Panc1 (cell line): Measurements from ENCODE around the gene COMMD8. TPM values are rescaled to one million over a fixed set of nuclear protein-coding genes. Genes with fewer than 3 reads are reported as not detected.

Source experiments
- ATAC-seq: fragments of 200-7000 bp; cut with Tn5 transposase; 2 replicates; pipeline ENCODE4 v1.9.1; 2020; ENCODE audit warnings: mild to moderate bottlenecking, moderate library complexity
- BruUV-seq: library from RNA; stranded (reverse); fragments of 400-500 nt; replicated peaks from 2 replicates; lab custom pipeline; 2021; lab: Mats Ljungman, UMichigan
- CTCF ChIA-PET: fragments of 300-600 bp; sonication (Branson Sonifier 250); formaldehyde crosslinking; loops from one replicate; lab custom pipeline; 2022; ENCODE audit warnings: antibody characterized with exemption; lab: Charles Lee
- POLR2A ChIA-PET: fragments of 300-600 bp; sonication (Branson Sonifier 250); formaldehyde crosslinking; loops from one replicate; lab custom pipeline; 2022; ENCODE audit warnings: antibody characterized with exemption; lab: Charles Lee
- DNase-seq: peaks from one replicate; pipeline ENCODE4 v3.0.0-alpha.2; 2010; ENCODE audit warnings: low read depth, low spot score
- H3K27ac ChIP-seq: 2 replicates; pipeline ENCODE4 v1.5.1; 2011; ENCODE audit warnings: mild to moderate bottlenecking, low read length, inconsistent platforms
- H3K27me3 ChIP-seq: fragments of 200-500 bp; sonication (Bioruptor generic); 2 replicates; pipeline ENCODE4 v1.6.0; 2014; ENCODE audit warnings: low read length, inconsistent platforms; ENCODE audit not compliant: control insufficient read depth, insufficient read depth
- H3K36me3 ChIP-seq: fragments of 200-500 bp; sonication (Bioruptor generic); 2 replicates; pipeline ENCODE4 v1.5.1; 2014; ENCODE audit warnings: inconsistent platforms, mild to moderate bottlenecking, low read length, moderate library complexity; ENCODE audit not compliant: control insufficient read depth, insufficient read depth
- H3K4me1 ChIP-seq: 2 replicates; pipeline ENCODE4 v1.5.1; 2011; ENCODE audit warnings: inconsistent platforms, mild to moderate bottlenecking, low read length, moderate library complexity; ENCODE audit not compliant: control insufficient read depth, insufficient read depth
- H3K4me3 ChIP-seq, 2 experiments: 2 replicates each; pipeline ENCODE4 v1.5.1; 2011 to 2012; ENCODE audit warnings: low read depth in 2 of 2, low read length in 2 of 2, mild to moderate bottlenecking in 2 of 2, inconsistent platforms in 1 of 2, moderate library complexity in 1 of 2
- H3K9me3 ChIP-seq: fragments of 200-500 bp; sonication (Bioruptor generic); 2 replicates; pipeline ENCODE4 v1.5.1; 2014; ENCODE audit warnings: low read depth, mild to moderate bottlenecking, inconsistent platforms, low read length, moderate library complexity; ENCODE audit not compliant: control insufficient read depth, insufficient read depth
- POLR2AphosphoS5 ChIP-seq: IDR thresholded peaks from 2 replicates; pipeline ENCODE4 v1.6.1; 2012; ENCODE audit warnings: mild to moderate bottlenecking, low read depth, low read length, moderate library complexity
- SIN3A ChIP-seq: IDR thresholded peaks from 2 replicates; pipeline ENCODE4 v1.6.1; 2012; ENCODE audit warnings: low read depth, mild to moderate bottlenecking, low read length, moderate library complexity, borderline replicate concordance; ENCODE audit not compliant: insufficient read depth
- TCF7L2 ChIP-seq: IDR thresholded peaks from 2 replicates; pipeline ENCODE4 v1.6.1; 2011; ENCODE audit warnings: mild to moderate bottlenecking, low read depth, low read length, inconsistent platforms
- in situ Hi-C: cut with HindIII; loops from 2 replicates; pipeline ENCODE4 v1.10.0; 2016; ENCODE audit warnings: low sequenced_read_pairs, low pct_unique_long_range_greater_than_20kb
- intact Hi-C: fragments of 100-400 bp; cut with micrococcal nuclease; formaldehyde crosslinking; loops from one replicate; pipeline ENCODE4 v1.10.0; 2022; ENCODE audit not compliant: unreplicated experiment
- total RNA-seq: library from RNA; stranded (reverse); gene quantifications from one replicate; pipeline ENCODE4 v1.2.1, GENCODE V29; 2021; ENCODE audit not compliant: unreplicated experiment
- TF ChIP-seq, protein P1 (sequence below), 2 experiments: IDR thresholded peaks; 2 replicates each; pipeline ENCODE4 v1.6.1; 2011 to 2012; ENCODE audit warnings: low read depth in 2 of 2, control low read depth in 1 of 2, low read length in 1 of 2, mild to moderate bottlenecking in 1 of 2, moderate library complexity in 1 of 2; ENCODE audit not compliant: insufficient read depth in 1 of 2
- TF ChIP-seq, protein P2 (sequence below): fragments of 450-650 bp; IDR thresholded peaks from 2 replicates; pipeline ENCODE4 v1.5.1; 2017; ENCODE audit warnings: mild to moderate bottlenecking

The COMMD8 gene
- total RNA-seq, 1 experiment from 2014 or later: 22.0 TPM

DNA sequence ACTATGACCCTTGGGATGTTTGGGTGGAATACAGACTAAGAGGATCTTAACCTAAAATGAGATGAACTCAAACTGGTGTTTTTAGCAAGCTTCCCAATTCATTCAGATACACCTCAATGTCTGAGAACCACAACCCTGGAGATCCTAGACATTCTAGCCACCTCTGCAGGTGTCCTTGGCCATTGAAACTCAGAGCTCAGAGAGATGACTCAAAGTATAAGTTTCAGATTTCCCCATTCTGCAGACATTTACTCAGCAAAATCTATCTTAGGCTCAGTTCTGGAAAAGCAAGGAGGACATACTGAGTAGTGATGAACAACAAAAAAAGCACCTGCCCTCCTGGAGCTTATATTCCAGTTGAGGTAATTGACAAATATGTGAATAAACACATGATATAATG lies 47.8 kb downstream of the COMMD8 start:
- TF ChIP-seq, protein P1, sequence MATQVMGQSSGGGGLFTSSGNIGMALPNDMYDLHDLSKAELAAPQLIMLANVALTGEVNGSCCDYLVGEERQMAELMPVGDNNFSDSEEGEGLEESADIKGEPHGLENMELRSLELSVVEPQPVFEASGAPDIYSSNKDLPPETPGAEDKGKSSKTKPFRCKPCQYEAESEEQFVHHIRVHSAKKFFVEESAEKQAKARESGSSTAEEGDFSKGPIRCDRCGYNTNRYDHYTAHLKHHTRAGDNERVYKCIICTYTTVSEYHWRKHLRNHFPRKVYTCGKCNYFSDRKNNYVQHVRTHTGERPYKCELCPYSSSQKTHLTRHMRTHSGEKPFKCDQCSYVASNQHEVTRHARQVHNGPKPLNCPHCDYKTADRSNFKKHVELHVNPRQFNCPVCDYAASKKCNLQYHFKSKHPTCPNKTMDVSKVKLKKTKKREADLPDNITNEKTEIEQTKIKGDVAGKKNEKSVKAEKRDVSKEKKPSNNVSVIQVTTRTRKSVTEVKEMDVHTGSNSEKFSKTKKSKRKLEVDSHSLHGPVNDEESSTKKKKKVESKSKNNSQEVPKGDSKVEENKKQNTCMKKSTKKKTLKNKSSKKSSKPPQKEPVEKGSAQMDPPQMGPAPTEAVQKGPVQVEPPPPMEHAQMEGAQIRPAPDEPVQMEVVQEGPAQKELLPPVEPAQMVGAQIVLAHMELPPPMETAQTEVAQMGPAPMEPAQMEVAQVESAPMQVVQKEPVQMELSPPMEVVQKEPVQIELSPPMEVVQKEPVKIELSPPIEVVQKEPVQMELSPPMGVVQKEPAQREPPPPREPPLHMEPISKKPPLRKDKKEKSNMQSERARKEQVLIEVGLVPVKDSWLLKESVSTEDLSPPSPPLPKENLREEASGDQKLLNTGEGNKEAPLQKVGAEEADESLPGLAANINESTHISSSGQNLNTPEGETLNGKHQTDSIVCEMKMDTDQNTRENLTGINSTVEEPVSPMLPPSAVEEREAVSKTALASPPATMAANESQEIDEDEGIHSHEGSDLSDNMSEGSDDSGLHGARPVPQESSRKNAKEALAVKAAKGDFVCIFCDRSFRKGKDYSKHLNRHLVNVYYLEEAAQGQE (IDR thresholded peaks at IDR 0.05; ENCODE audit: insufficient read depth in 1 of 2, low read depth in 2 of 2, low read length in 1 of 2): no peak
- TF ChIP-seq POLR2AphosphoS5 (no peak), TCF7L2 (no peak), SIN3A (no peak)
- TF ChIP-seq, protein P2, sequence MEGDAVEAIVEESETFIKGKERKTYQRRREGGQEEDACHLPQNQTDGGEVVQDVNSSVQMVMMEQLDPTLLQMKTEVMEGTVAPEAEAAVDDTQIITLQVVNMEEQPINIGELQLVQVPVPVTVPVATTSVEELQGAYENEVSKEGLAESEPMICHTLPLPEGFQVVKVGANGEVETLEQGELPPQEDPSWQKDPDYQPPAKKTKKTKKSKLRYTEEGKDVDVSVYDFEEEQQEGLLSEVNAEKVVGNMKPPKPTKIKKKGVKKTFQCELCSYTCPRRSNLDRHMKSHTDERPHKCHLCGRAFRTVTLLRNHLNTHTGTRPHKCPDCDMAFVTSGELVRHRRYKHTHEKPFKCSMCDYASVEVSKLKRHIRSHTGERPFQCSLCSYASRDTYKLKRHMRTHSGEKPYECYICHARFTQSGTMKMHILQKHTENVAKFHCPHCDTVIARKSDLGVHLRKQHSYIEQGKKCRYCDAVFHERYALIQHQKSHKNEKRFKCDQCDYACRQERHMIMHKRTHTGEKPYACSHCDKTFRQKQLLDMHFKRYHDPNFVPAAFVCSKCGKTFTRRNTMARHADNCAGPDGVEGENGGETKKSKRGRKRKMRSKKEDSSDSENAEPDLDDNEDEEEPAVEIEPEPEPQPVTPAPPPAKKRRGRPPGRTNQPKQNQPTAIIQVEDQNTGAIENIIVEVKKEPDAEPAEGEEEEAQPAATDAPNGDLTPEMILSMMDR: no peak
- Histone ChIP-seq H3K27me3 (no peaks in the 10 kb centered on the region), H3K4me1 (no peaks in the 10 kb centered on the region), H3K4me3 (no peak overlapping the region), H3K36me3 (no peaks in the 10 kb centered on the region), H3K9me3 (no peaks in the 10 kb centered on the region), H3K27ac (no peak overlapping the region)
- ChIA-PET CTCF (no interaction called here), POLR2A (no interaction called here)
- intact Hi-C loops (no loop called here), in situ Hi-C loops (no loop called here)
- ATAC-seq (no peak), DNase-seq (no peak)
- no TSS peak for BruUV-seq

DNA sequence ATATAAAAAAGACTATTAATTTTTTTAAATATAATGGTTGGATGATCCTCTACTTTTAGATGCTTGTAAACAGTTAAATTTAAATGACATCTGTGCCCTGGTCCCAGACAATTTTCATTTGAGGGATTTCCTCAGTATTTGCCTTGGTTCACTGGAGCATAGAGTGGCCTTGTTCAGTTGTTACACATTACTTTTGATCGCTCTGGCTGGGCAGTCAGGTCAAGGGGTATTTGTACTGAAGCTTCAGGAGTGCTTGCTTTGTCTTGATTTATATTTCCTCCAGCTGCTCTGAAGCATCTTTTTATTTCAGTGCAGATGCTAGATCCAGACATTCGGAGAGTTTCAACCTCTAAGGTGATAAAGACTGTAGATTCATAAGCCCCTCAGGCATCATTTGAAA lies 50.0 kb downstream of the COMMD8 start:
- Histone ChIP-seq H3K27ac (no peak overlapping the region), H3K4me1 (no peaks in the 10 kb centered on the region), H3K36me3 (no peaks in the 10 kb centered on the region), H3K27me3 (no peaks in the 10 kb centered on the region), H3K4me3 (no peak overlapping the region), H3K9me3 (no peaks in the 10 kb centered on the region)
- no TSS peak for BruUV-seq
- in situ Hi-C loops (no loop called here), intact Hi-C loops (no loop called here)
- ATAC-seq (no peak), DNase-seq (no peak)
- POLR2A ChIA-PET: no interaction called here
- no peak for TF ChIP-seq SIN3A
- no peak for TF ChIP-seq POLR2AphosphoS5
- TF ChIP-seq, protein P2: no peak
- no peak for TF ChIP-seq TCF7L2
- CTCF ChIA-PET: no interaction called here
